SK-N-MC (cell line): ENCODE results near the gene MTF1.

ENCODE experiments used
- EZH2 ChIP-seq: fragments of 200-600 bp; sonication (generic); IDR thresholded peaks from one replicate; pipeline ENCODE4 v1.6.1; 2017; ENCODE audit warnings: antibody characterized with exemption
- POLR2AphosphoS5 ChIP-seq: IDR thresholded peaks from 2 replicates; pipeline ENCODE4 v1.6.1; 2012; ENCODE audit warnings: mild to moderate bottlenecking, low read depth, low read length, borderline replicate concordance

- TF ChIP-seq EZH2 (no peak), POLR2AphosphoS5 (no peak)
Measured at GRCh38 chr1:37822906-37823815, 36.2 kb downstream of the MTF1 start.
